Glutamatergic neuron (in vitro differentiated cells): ENCODE data around the gene ZNF839. TPM values are rescaled to one million over a fixed set of nuclear protein-coding genes. Genes with fewer than 3 reads are reported as not detected.

Experiments used
- DNase-seq: peaks from one replicate; pipeline ENCODE4 v3.0.0; 2022
- H3K27ac Mint-ChIP-seq: one replicate; pipeline ENCODE4 v1.8.0; 2020; ENCODE audit warnings: mild to moderate bottlenecking, mixed read lengths, inconsistent platforms; ENCODE audit not compliant: unreplicated experiment
- H3K27me3 Mint-ChIP-seq: one replicate; pipeline ENCODE4 v1.8.0; 2020; ENCODE audit warnings: mild to moderate bottlenecking, moderate library complexity, mixed read lengths, inconsistent platforms; ENCODE audit not compliant: unreplicated experiment
- H3K36me3 Mint-ChIP-seq: one replicate; pipeline ENCODE4 v1.8.0; 2020; ENCODE audit warnings: mild to moderate bottlenecking, mixed read lengths, inconsistent platforms; ENCODE audit not compliant: unreplicated experiment
- H3K4me1 Mint-ChIP-seq: one replicate; pipeline ENCODE4 v1.8.0; 2020; ENCODE audit warnings: mild to moderate bottlenecking, low read depth, mixed read lengths, inconsistent platforms; ENCODE audit not compliant: unreplicated experiment
- H3K4me3 Mint-ChIP-seq: one replicate; pipeline ENCODE4 v1.8.0; 2020; ENCODE audit warnings: mild to moderate bottlenecking, mixed read lengths, inconsistent platforms; ENCODE audit not compliant: unreplicated experiment
- H3K9me3 Mint-ChIP-seq: one replicate; pipeline ENCODE4 v1.8.0; 2020; ENCODE audit warnings: mild to moderate bottlenecking, moderate library complexity, mixed read lengths, inconsistent platforms; ENCODE audit not compliant: unreplicated experiment
- total RNA-seq: library from RNA; stranded (reverse); fragmentation: NEBNext Ultra II Directional; extraction: Animal tissue kit (Norgen Biotek cat#: 25700); gene quantifications from one replicate; pipeline ENCODE4 v1.2.1, GENCODE V29; 2021; ENCODE audit not compliant: unreplicated experiment
- TF ChIP-seq, protein P1 (sequence below): fragments of 200-600 bp; sonication (generic); IDR thresholded peaks from one replicate; pipeline ENCODE4 v1.5.0; 2021; ENCODE audit not compliant: partially characterized antibody, unreplicated experiment

ZNF839 gene
- total RNA-seq, 1 donor from 2014 or later, result 13.6 TPM

GRCh38 chr14:102285106-102285505, 34.4 kb upstream of the ZNF839 start:
- H3K4me1 Mint-ChIP-seq, result no peaks in the 10 kb centered on the region
- DNase-seq, result no peak
- TF ChIP-seq, protein P1, sequence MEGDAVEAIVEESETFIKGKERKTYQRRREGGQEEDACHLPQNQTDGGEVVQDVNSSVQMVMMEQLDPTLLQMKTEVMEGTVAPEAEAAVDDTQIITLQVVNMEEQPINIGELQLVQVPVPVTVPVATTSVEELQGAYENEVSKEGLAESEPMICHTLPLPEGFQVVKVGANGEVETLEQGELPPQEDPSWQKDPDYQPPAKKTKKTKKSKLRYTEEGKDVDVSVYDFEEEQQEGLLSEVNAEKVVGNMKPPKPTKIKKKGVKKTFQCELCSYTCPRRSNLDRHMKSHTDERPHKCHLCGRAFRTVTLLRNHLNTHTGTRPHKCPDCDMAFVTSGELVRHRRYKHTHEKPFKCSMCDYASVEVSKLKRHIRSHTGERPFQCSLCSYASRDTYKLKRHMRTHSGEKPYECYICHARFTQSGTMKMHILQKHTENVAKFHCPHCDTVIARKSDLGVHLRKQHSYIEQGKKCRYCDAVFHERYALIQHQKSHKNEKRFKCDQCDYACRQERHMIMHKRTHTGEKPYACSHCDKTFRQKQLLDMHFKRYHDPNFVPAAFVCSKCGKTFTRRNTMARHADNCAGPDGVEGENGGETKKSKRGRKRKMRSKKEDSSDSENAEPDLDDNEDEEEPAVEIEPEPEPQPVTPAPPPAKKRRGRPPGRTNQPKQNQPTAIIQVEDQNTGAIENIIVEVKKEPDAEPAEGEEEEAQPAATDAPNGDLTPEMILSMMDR, result no peak
- H3K4me3 Mint-ChIP-seq, result no peak overlapping the region
- no peaks in the 10 kb centered on the region for H3K9me3 Mint-ChIP-seq
- H3K27ac Mint-ChIP-seq, result no peak overlapping the region
- H3K36me3 Mint-ChIP-seq, result no peaks in the 10 kb centered on the region
- no peaks in the 10 kb centered on the region for H3K27me3 Mint-ChIP-seq

DNA sequence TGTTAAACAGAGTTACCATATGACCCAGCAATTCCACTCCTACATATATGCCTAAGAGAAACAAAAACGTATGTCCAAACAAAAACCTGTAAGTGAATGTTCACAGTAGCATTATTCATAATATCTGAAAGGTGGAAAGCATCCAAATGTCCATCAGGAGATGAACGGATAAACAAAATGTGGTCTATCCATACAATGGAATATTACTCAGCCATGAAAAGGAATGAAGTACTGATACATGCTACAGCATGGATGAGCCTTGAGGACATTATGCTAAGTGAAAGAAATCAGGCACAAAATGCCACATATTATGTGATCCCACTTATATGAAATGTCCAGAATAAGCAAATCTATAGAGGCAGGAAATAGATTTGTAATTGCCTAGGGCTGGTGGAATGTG, 31.4 kb upstream of the ZNF839 start:
- Mint-ChIP-seq H3K27ac (no peak overlapping the region), H3K36me3 (no peaks in the 10 kb centered on the region), H3K9me3 (no peaks in the 10 kb centered on the region), H3K4me1 (no peaks in the 10 kb centered on the region), H3K4me3 (no peak overlapping the region), H3K27me3 (no peaks in the 10 kb centered on the region)
- TF ChIP-seq, protein P1, result no peak
- DNase-seq, result no peak

DNA sequence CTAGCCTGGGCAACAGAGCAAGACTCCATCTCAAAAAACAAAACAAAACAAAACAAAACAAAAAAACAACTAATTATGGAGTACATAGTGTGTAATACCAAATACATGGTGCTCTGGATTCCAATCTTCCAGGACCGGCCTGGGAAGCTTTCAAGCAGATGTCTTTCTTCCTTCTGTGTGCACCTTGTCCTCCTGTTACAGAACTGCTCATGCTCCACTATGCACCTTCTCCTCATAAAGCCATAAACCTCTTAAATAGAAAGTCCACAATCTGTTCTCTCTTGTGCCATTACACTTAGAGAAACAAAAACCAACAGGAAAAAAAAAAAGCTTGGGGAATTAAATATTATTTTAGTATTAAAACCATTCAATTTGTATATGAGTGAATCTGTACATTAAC, 27.1 kb upstream of the ZNF839 start:
- Mint-ChIP-seq H3K27ac (no peak overlapping the region), H3K9me3 (no peaks in the 10 kb centered on the region), H3K27me3 (no peaks in the 10 kb centered on the region), H3K4me3 (no peak overlapping the region), H3K36me3 (no peaks in the 10 kb centered on the region), H3K4me1 (no peaks in the 10 kb centered on the region)
- TF ChIP-seq, protein P1, result no peak
- no peak for DNase-seq

DNA sequence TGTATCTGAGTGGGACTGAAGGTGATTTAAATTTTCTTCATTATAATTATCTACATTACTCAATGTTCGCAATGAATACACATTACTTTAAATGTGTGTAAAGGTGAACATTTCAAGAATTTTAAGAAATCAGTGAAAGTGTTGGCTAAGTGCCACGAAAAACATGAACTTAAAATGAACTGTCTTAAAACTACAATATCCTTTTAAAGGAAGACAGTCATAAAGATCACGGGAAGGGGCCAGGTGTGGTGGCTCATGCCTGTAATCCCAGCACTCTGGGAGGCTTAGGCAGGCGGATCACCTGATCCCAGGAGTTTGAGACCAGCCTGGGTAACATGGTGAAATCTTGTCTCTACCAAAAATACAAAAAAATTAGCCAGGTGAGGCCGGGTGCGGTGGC, 25.8 kb upstream of the ZNF839 start:
- no peaks in the 10 kb centered on the region for H3K27me3 Mint-ChIP-seq
- no peak overlapping the region for H3K4me3 Mint-ChIP-seq

DNA sequence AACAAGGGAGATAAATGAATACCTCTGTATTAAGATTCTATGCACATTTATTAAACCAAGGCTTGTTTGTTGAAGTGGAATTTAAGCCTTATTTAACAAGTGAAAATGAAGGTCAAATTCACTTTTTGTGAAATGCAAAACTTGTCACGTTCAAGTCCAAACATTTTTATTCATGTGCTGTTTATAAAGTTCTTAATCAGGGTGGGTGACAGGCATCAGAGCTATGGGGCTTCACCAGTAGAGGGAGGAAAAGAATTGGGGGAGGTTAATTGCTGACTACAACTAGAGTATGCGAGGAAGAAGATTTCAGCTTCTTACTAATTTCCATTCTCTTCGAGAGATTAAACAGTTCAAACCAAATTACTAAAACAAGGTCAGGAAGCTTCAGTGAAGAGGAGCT, 24.3 kb upstream of the ZNF839 start:
- no peak for DNase-seq
- no peak overlapping the region for H3K27ac Mint-ChIP-seq

More for the DNA sequence above, 25.8 kb upstream of the ZNF839 start:
- Mint-ChIP-seq H3K27ac (no peak overlapping the region), H3K4me1 (no peaks in the 10 kb centered on the region), H3K9me3 (no peaks in the 10 kb centered on the region), H3K36me3 (no peaks in the 10 kb centered on the region)
- no peak for DNase-seq
- TF ChIP-seq, protein P1, result no peak

More for the DNA sequence above, 24.3 kb upstream of the ZNF839 start:
- Mint-ChIP-seq H3K4me1 (no peaks in the 10 kb centered on the region), H3K36me3 (no peaks in the 10 kb centered on the region), H3K9me3 (no peaks in the 10 kb centered on the region), H3K4me3 (no peak overlapping the region), H3K27me3 (no peaks in the 10 kb centered on the region)
- TF ChIP-seq, protein P1, result no peak
